Skeletal muscle tissue (tissue), 4 donors: ENCODE results near the gene ICE1. TPM values are rescaled to one million over a fixed set of nuclear protein-coding genes. Genes with fewer than 3 reads are reported as not detected.
"Not testable (repeated sequence)": the region's sequence is repeated elsewhere in the genome, so short reads cannot be mapped to it uniquely, and the experiment has no call there.

ENCODE experiments used
- H3K27ac ChIP-seq: one replicate; pipeline ENCODE4 v1.7.0; 2013; ENCODE audit warnings: mild to moderate bottlenecking, low read depth, low read length, inconsistent platforms
- H3K27me3 ChIP-seq, 3 donors: one replicate each; pipeline ENCODE4 v1.7.0; 2013; ENCODE audit warnings: low read length in 3 of 3; ENCODE audit not compliant: control insufficient read depth in 3 of 3, insufficient read depth in 3 of 3
- H3K36me3 ChIP-seq, 3 donors: one replicate each; pipeline ENCODE4 v1.7.0; 2013; ENCODE audit warnings: low read length in 3 of 3; ENCODE audit not compliant: control insufficient read depth in 3 of 3, insufficient read depth in 3 of 3
- H3K4me1 ChIP-seq, 3 donors: one replicate each; pipeline ENCODE4 v1.7.0; 2013; ENCODE audit warnings: low read length in 3 of 3, mild to moderate bottlenecking in 3 of 3; ENCODE audit not compliant: control insufficient read depth in 3 of 3, insufficient read depth in 3 of 3
- H3K4me3 ChIP-seq, 3 donors: one replicate each; pipeline ENCODE4 v1.7.0; 2013; ENCODE audit warnings: low read length in 3 of 3
- H3K9ac ChIP-seq, 3 donors: one replicate each; pipeline ENCODE4 v1.7.0; 2013; ENCODE audit warnings: low read length in 3 of 3, mild to moderate bottlenecking in 3 of 3, moderate library complexity in 2 of 3, low read depth in 1 of 3
- H3K9me3 ChIP-seq, 3 donors: one replicate each; pipeline ENCODE4 v1.7.0; 2013; ENCODE audit warnings: low read length in 3 of 3; ENCODE audit not compliant: control insufficient read depth in 3 of 3
- total RNA-seq: library from RNA; depleted of rRNA; stranded (reverse); fragments of >200 nt; gene quantifications from one replicate; pipeline ENCODE4 v1.2.3, GENCODE V29; 2014
- donor health status: Osteomylitis.

Gene ICE1
- total RNA-seq, 1 donor from 2014 or later, result 23.0 TPM

DNA sequence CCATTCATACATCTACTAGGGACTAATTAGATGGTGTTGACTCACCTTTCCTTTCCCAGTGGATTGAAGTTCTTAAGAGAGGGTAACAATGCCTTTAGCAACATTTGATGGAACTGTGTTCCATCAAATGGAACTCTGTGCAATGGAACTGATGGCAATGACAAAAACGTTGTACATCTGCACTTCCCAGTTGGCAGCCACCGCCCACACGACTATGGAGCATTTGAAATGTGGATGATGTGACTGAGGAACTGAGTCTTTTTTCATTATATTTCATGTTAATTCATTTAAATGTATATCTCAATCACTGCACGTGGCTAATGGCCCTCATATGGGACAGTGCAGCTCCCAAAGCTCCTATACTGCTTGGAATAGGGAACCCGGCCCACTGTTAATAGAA, 39.0 kb upstream of the ICE1 start:
- H3K4me3 ChIP-seq, result no peak overlapping the region
- H3K9ac ChIP-seq, result no peak overlapping the region
- H3K36me3 ChIP-seq, result no peaks in the 10 kb centered on the region
- no peaks in the 10 kb centered on the region for H3K27me3 ChIP-seq
- H3K9me3 ChIP-seq, result no peaks in the 10 kb centered on the region
- H3K27ac ChIP-seq, result no peak overlapping the region
- peaks cover 0 to 6% (median 0%) of the 10 kb centered on the region in 3 donors for H3K4me1 ChIP-seq

DNA sequence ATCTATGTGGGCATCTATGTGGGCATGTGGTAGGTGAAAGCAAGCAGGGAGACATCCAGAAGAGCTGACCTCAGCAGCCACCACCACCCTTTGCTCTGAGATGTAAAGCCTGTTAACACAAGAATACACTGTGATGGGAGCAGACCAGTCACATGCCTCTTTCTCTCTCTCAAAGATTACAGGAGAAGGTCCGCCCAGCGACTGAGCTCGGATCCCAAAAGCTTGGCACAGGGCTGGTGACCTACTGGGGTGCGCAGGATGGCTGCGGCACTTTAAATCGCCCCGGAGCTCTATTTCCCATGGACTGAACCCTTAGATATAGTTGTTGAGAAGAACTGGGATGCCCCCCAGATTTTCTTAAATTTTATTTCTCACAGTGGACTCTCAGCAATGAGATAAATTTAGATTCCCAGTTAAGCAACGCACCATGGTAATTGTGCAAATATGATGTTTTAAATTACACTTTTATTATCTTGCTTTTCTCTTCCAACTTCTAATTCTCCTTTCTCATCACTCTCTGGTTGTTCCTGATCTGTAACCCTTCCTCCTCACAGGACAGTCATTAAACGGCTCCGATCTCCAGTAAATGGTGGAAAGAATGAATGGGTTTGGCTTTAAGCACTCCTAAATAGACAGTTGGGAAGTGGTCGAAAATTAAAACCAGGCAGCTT, 37.7 kb upstream of the ICE1 start:
- H3K4me3 ChIP-seq, result no peak overlapping the region
- no peaks in the 10 kb centered on the region for H3K27me3 ChIP-seq
- no peak overlapping the region for H3K9ac ChIP-seq
- no peak overlapping the region for H3K27ac ChIP-seq
- H3K36me3 ChIP-seq, result no peaks in the 10 kb centered on the region
- no peaks in the 10 kb centered on the region for H3K9me3 ChIP-seq
- peaks cover 0 to 3% (median 0%) of the 10 kb centered on the region in 3 donors for H3K4me1 ChIP-seq

DNA sequence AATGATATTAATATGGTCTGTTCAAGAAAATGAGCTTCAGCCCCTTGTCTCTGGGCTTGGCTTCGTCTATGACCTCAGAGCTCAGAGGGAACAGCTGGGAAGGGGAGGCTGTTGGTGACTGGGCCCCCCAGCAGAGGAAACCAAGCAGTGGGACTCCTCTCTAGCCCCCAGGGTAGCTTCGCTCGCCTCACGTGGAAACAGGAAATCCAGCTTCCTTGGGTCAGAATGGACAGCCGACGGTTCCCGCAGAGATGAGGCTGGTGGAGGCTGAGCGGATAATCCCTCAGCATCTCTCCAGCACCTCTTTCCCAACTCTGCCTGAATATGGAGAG, 37.2 kb upstream of the ICE1 start:
- Histone ChIP-seq H3K4me3 (no peak overlapping the region), H3K36me3 (no peaks in the 10 kb centered on the region), H3K9me3 (no peaks in the 10 kb centered on the region), H3K27ac (no peak overlapping the region), H3K4me1 (peaks cover 0 to 3% (median 0%) of the 10 kb centered on the region in 3 donors), H3K9ac (no peak overlapping the region), H3K27me3 (no peaks in the 10 kb centered on the region)

DNA sequence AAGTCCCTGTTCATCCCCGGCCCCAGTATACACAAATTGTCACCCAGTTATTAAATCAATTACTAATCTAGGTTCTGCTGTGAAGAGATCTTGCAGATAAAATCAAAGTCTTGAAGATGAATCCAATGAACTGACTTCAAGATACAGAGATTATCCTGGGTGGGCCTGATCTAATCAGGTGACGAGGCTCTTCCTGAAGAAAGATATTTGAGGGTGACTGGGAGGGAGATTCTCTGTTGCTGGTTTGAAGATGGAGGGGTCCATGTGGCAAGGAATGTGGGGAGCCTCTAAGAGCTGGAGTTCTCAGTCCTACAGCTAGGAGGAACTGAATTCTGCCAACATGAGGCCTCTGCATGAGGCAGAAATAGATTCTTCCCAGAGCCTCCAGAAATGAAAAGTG, 36.1 kb upstream of the ICE1 start:
- Histone ChIP-seq H3K9me3 (no peaks in the 10 kb centered on the region), H3K36me3 (no peaks in the 10 kb centered on the region), H3K4me3 (no peak overlapping the region), H3K4me1 (peaks cover 0 to 3% (median 0%) of the 10 kb centered on the region in 3 donors), H3K27ac (no peak overlapping the region), H3K9ac (no peak overlapping the region), H3K27me3 (no peaks in the 10 kb centered on the region)

DNA sequence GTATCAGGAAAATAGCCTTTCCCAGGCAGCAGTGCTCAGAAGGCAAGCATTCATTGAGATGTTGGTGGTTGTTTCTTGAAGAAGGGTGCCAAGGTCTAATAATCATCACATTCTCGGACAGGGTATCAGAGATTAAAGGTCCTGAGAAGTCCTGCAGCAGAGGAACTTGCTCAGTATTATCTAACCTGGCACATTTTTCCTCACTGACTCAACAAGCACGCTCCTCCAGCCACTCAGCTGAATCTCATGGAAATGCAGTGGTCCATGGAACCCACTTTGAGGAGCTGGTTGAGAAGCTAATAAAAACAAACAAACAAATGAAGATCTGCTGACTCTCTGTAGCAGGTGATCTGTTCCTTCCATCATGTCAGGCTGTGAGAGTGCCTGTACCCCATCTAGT, 35.3 kb upstream of the ICE1 start:
- no peaks in the 10 kb centered on the region for H3K36me3 ChIP-seq
- H3K9me3 ChIP-seq, result no peaks in the 10 kb centered on the region
- H3K27ac ChIP-seq, result no peak overlapping the region
- no peak overlapping the region for H3K4me3 ChIP-seq
- peaks cover 0 to 3% (median 0%) of the 10 kb centered on the region in 3 donors for H3K4me1 ChIP-seq
- no peaks in the 10 kb centered on the region for H3K27me3 ChIP-seq
- H3K9ac ChIP-seq, result no peak overlapping the region

DNA sequence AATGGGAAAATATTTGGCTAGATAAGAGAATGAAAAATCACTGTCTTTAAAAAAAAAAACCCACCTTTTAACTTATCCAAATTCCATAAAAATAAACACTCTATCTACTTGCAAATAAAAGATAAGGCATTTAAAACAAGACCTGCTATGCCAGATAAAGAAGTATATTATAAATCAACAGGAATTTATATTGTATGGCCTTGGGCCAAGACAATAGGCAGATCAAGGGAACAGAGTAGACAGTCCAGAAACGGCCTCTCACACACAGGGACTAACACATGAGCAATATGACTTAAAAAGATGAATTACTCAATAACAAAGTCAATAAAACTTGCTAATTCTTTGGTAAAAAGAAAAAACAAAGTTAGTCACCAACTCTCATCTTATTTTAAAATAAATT, 34.7 kb upstream of the ICE1 start:
- no peaks in the 10 kb centered on the region for H3K9me3 ChIP-seq
- no peak overlapping the region for H3K27ac ChIP-seq
- H3K4me3 ChIP-seq, result no peak overlapping the region
- peaks cover 0 to 3% (median 0%) of the 10 kb centered on the region in 3 donors for H3K4me1 ChIP-seq
- H3K36me3 ChIP-seq, result no peaks in the 10 kb centered on the region
- no peaks in the 10 kb centered on the region for H3K27me3 ChIP-seq
- no peak overlapping the region for H3K9ac ChIP-seq

DNA sequence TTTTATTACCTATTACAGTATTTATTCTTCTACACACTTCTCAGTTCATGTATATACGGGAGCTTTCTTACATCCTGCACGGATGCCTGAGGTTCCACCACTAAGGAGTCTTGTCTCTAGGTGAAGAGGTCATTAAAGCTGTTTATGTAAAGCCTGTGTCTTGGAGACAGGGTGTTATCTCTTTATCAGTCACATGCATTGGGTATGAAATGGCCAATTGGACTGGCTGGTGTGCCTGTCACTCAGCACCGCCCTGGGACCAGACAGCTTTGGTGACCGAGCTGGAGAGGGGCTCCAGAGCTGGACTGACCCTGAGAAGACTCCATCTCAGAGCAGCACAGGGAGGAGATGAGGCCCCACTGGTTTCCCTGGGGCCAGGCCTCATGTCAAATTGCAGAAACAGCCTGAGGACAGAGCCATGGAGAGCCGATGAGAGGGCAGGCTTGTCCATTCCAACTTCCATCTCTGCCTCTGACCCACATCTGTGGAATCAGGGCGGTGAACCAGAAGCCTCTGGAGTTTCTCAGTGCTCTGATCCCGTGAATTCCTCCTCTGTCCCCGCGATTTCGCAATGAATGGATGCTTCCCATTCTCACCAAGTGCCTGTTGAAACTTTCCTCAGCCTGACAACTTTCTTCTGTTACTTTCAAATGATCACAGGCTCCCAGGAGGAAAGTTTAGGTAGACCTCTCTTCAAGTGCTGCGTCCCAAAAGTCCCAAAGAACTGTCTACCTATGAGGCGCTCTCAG, 32.2 kb upstream of the ICE1 start:
- H3K4me1 ChIP-seq, H3K9ac ChIP-seq, H3K4me3 ChIP-seq, H3K9me3 ChIP-seq, H3K36me3 ChIP-seq, H3K27me3 ChIP-seq, H3K27ac ChIP-seq: not testable (repeated sequence)

DNA sequence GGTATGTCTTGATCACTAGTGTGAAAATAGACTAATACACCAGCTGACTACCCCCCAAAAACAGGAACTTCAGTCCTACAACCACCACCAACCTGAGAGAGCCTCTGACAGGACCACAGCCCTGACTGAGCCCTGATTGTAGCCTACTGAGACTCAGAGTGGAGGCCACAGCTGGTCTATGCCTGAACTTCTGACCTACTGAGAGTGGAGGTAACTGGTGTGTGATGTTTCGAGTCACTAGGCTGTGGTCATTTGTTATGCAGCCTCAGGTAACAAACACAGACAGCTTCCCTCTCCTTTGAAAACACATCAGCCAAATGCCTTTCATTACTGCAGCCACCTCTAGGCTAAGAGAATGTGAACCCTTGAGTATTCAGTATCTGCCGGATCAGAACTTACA, 30.0 kb upstream of the ICE1 start:
- H3K4me3 ChIP-seq, H3K9me3 ChIP-seq, H3K4me1 ChIP-seq, H3K27me3 ChIP-seq, H3K27ac ChIP-seq, H3K9ac ChIP-seq, H3K36me3 ChIP-seq: not testable (repeated sequence)

DNA sequence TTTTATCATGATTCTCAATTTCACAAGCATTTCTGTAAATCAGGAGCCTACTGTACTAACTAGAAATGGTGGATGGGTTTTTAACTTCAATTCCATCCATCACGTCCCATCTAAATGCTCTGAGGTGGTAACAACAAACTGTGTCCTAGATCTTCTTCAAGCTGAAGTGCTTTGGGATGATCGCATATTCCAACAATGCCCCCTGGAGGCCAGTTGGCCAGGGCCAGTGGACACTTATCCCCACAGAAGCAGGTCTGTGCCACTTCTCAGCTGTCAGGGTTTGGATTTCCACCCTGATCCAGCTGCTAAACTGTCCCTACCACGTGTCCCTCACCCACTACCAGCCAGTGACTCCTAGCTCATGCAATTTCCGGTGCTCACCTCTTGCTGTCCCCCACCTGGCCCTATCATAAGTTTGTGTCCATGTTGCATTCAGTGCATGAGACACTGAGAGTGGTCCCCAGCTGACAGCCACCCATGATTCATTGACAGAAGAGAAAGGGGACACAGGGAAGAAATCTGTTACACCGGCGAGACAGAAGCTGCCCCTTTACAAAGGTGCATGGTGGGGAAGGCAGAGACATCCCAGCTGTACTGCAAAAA, 28.0 kb upstream of the ICE1 start:
- H3K27ac ChIP-seq, H3K27me3 ChIP-seq, H3K4me3 ChIP-seq, H3K9ac ChIP-seq, H3K36me3 ChIP-seq, H3K9me3 ChIP-seq, H3K4me1 ChIP-seq: not testable (repeated sequence)

DNA sequence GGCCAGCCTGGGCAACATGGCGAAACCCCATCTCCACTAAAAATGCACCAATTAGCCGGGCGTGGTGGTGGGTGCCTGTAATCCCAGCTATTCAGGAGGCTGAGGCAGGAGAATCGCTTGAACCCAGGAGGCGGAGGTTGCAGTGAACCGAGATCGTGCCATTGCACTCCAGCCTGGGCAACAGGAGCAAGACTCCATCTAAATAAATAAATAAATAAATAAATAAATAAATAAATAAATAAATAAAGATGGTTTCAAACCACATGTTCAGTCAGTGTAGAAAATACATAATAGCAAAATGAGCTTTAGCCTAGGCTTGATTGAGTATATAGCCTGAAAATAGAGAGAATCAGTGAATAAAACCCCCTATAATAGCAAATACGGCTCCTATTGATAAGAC, 27.4 kb upstream of the ICE1 start:
- H3K4me3 ChIP-seq, H3K9ac ChIP-seq, H3K27me3 ChIP-seq, H3K36me3 ChIP-seq, H3K9me3 ChIP-seq, H3K4me1 ChIP-seq, H3K27ac ChIP-seq: not testable (repeated sequence)
